ENCODE data around the gene KCNJ9. TPM values are rescaled to one million over a fixed set of nuclear protein-coding genes. Genes with fewer than 3 reads are reported as not detected.

The KCNJ9 gene
- total and polyA plus RNA-seq, 2 donors (not counting 3 experiments of a cell fraction or from before 2014, with no cell fraction given), result not detected

DNA sequence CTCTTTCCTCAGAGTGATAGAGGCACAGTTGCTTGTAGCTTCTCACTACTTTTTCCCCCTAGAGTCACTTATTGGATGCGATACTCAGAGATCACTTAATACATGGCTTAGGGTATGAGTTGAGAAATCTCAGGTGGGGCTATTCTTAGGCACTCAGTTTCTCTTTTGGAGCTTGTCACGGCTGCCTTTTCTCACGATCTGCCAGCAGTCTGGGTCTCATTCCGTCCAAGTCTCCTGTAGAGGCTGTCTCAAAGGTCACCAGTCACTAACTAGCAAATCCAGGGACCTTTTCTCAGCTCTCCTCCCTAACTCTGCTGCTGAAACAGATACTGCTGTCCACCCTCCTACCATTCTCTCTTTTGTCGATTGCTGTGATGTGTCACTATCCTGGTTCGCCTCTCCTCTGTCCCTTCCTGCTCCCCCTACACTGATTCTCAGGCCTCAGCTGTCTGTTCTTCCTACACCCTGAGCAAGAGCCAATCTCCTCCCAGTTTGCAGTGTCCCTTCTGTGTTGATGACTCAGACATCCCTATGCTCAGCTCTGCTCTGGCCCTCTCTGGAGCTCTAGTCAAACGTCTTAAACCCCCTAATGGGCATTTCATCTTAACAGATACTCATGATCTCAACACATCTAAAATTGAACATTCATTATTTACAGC lies 46.7 kb downstream of the KCNJ9 start:
- H3K9me3 ChIP-seq (replicated peaks; ENCODE audit: control insufficient read depth, insufficient read depth, low read length), result no peaks in the 10 kb centered on the region
- no peak overlapping the region for H3K27ac ChIP-seq (ENCODE audit: insufficient read depth, low read depth, low read length)
- BruUV-seq (replicated peaks), result no TSS peak
- H3K36me3 ChIP-seq (ENCODE audit: control insufficient read depth in 2 of 2, extremely low read depth in 1 of 2, insufficient read depth in 2 of 2, low read length in 2 of 2), result no peaks in the 10 kb centered on the region
- H3K79me2 ChIP-seq (ENCODE audit: control insufficient read depth, insufficient read depth, low read length), result no peaks in the 10 kb centered on the region
- ChIA-PET CTCF (interaction anchor here (0.9 to 1.2 kb wide), 3 partner anchors 14 to 65 kb away, joined by 3 to 4 read pairs (median 3); no protein-coding TSS in a partner anchor), POLR2A (no interaction called here)
- TF ChIP-seq GATA2 (IDR thresholded peaks at IDR 0.05; ENCODE audit: insufficient read depth, insufficient read length, low read depth, low read length), result no peak
- no peak for TF ChIP-seq JUN (IDR thresholded peaks at IDR 0.05; ENCODE audit: borderline replicate concordance, insufficient read depth, insufficient read length, low read depth)
- TF ChIP-seq CTCF (IDR thresholded peaks at IDR 0.05; ENCODE audit: extremely low read depth in 1 of 2, insufficient read depth in 1 of 2, low read depth in 1 of 2, low read length in 2 of 2), result no peak
- no peak for TF ChIP-seq POLR2A (IDR thresholded peaks at IDR 0.05; ENCODE audit: low read depth, low read length)
- no peak for TF ChIP-seq EZH2 (IDR thresholded peaks at IDR 0.05; ENCODE audit: borderline replicate concordance, low read depth, low read length, severe bottlenecking)
- no peak for TF ChIP-seq MYC (IDR thresholded peaks at IDR 0.05; ENCODE audit: low read depth, low read length)
- no peak for TF ChIP-seq POLR2AphosphoS5 (IDR thresholded peaks at IDR 0.05; ENCODE audit: insufficient read depth, low read depth, low read length)
- TF ChIP-seq, protein P1, sequence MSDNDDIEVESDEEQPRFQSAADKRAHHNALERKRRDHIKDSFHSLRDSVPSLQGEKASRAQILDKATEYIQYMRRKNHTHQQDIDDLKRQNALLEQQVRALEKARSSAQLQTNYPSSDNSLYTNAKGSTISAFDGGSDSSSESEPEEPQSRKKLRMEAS (IDR thresholded peaks at IDR 0.05; ENCODE audit: insufficient read depth, insufficient read length), result no peak
- H3K9ac ChIP-seq (replicated peaks; ENCODE audit: extremely low read depth, insufficient read depth, low read length), result no peak overlapping the region
- H3K4me2 ChIP-seq (ENCODE audit: insufficient read depth, low read length), result no peak overlapping the region
- no peak overlapping the region for H3K4me3 ChIP-seq (replicated peaks in 1 of 3; ENCODE audit: insufficient read depth in 1 of 3, low read depth in 1 of 3, low read length in 3 of 3)
- H3K27me3 ChIP-seq (ENCODE audit: control insufficient read depth in 2 of 2, insufficient read depth in 2 of 2, low read length in 2 of 2), result no peaks in the 10 kb centered on the region
- H3K4me1 ChIP-seq (ENCODE audit: control insufficient read depth, extremely low read depth, insufficient read depth, low read length), result no peaks in the 10 kb centered on the region
- no peak for DNase-seq (ENCODE audit: low read depth, low spot score)
- no peaks in the 10 kb centered on the region for H3K9me1 ChIP-seq (replicated peaks; ENCODE audit: control insufficient read depth, extremely low read depth, insufficient read depth, low read length)
- no peaks in the 10 kb centered on the region for H4K20me1 ChIP-seq (replicated peaks; ENCODE audit: control insufficient read depth, extremely low read depth, insufficient read depth, low read length)
- no peak for FAIRE-seq
- intact Hi-C loops (cut with micrococcal nuclease), result no loop called here
- dilution Hi-C loops (cut with MboI; ENCODE audit: extremely low pct_ligation_motif_present, low sequenced_read_pairs), result no loop called here
- H2AFZ ChIP-seq (ENCODE audit: low read depth, low read length), result no peak overlapping the region
